HG02970 (cell line): ENCODE results near the gene UBXN10.

Source experiments
- ATAC-seq: cut with Tn5 transposase; IDR thresholded peaks from one replicate; pipeline ENCODE4 v1.9.1; 2021; ENCODE audit warnings: mild to moderate bottlenecking, moderate library complexity, moderate number of reproducible peaks; ENCODE audit not compliant: unreplicated experiment, low FRiP score

The UBXN10 gene

DNA sequence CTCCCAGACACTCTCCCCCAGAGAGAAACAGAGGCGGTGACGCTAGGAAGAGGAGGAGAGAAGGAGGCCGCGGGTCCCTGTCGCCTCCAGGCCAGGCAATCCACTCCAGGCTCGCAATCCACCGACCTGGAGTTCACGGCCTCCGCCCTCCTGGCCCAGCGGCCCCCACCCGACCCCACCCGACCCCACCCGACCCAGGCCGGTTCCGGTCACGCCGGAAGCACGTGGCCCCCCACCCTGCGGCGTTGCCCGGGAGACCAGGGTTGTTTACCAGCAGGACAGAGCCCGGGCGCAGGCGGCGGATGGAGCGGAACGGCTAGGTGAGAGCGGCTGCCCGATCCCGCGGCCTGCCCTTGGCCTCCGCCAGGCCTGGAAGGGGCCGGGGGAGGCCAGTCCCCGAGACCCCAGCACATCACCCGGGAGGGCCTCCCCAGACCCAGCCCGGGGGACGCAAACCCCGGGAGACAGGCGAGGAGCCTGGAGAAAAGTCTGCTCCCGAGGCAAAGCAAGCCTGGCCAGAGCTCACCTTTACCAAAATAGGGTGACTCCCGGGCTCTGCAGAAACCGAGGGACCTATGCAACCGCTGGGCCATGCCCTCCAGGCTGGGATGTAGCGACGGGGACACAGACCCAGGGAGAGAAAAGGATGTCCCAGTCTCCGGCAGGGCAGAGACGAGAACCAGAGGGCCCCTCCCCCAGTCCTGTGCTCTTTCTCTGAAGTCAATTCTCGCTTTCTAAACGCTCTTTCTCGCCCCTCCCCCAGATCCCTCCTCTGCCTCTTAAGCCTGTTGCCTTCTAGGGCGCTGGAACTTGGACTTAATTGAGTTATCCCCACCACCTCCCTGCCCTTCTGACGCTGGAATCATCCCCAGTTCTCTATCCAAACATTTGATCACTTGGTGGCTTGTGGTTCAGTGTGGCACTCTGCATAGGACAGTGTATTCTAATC, at the start of gene UBXN10, which contains the start of gene PLA2G2C:
UBXN10 (plus strand) TSS at position 263 of the 949 bp plus-strand sequence. CDS start 4,466 bp downstream, outside the sequence.
PLA2G2C (minus strand) TSS at position 685 of the 949 bp plus-strand sequence. CDS start 9,155 bp downstream, outside the sequence.
- no peak for ATAC-seq

- ATAC-seq = no peak
Observed at GRCh38 chr1:20136249-20136648, 49.6 kb upstream of the UBXN10 start.

GRCh38 chr1:20137055-20137454, 48.8 kb upstream of the UBXN10 start:
- no peak for ATAC-seq

DNA sequence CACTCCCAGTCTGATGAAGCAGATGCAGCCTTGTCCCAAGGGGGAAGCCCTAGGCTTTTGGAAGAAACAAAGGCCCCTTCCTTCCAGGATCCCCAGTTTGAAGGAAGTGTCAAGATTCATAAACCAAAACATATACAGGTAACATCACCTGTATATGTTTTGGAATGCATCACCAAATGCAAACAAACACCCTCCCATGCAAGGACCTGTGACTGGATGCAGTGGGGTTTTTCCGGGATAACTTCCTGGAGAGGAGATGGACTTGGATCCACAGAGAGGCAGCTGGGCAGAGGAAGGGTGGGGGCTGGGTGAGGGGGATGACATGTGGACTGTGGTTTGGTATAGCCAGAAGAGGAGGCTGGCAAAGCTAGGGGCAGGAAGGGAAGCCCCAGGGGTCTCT, 48.3 kb upstream of the UBXN10 start:
- no peak for ATAC-seq

DNA sequence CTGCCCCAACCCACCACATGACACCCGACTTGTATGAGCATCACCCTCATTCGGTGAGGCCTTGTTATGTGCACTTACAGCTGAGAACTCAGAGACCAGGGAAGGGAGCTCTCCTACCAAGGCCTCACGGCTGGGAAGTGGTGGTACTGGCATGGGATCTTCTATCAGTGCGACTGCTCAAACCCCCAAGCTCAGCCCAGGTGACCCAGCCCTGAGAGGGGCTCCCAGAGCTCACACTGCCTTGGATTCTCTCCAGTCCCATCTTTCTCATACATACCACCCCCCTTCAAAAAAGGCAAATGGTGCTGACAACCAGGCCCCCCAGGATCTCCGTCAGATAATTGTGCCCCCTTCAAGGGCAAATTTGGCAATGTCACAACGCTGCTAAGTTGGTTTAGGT, 47.5 kb upstream of the UBXN10 start:
- no peak for ATAC-seq

DNA sequence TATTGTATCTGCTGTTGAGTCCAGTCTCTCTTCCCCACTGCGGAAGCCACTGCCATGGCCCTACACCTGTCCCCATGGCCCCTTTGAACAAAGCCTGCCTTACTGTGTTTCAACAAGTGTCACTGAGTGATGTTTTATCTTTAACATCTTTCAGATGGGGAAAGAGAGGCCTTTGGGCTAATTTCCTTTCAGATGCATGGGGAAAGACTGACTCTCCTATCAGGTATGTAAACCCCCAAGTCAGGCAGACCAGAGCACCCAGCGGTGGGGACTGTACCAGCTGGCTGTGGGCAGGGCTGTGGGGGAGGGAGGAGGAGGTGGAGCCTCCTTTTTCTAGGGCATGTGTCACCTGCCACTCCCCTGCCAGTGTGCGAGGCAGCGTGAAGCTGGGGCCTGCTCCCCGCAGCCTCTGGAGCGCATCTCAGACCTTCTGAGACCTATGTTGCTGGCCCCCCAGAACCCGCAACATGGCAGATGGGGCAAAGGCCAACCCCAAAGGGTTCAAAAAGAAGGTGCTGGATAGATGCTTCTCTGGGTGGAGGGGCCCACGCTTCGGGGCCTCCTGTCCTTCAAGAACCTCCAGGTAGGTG, 46.8 kb upstream of the UBXN10 start, which contains the start of gene PLA2G2F:
PLA2G2F (plus strand) TSS at position 363 of the 590 bp plus-strand sequence; CDS start at position 468, 105 bp downstream.
- ATAC-seq = no peak

DNA sequence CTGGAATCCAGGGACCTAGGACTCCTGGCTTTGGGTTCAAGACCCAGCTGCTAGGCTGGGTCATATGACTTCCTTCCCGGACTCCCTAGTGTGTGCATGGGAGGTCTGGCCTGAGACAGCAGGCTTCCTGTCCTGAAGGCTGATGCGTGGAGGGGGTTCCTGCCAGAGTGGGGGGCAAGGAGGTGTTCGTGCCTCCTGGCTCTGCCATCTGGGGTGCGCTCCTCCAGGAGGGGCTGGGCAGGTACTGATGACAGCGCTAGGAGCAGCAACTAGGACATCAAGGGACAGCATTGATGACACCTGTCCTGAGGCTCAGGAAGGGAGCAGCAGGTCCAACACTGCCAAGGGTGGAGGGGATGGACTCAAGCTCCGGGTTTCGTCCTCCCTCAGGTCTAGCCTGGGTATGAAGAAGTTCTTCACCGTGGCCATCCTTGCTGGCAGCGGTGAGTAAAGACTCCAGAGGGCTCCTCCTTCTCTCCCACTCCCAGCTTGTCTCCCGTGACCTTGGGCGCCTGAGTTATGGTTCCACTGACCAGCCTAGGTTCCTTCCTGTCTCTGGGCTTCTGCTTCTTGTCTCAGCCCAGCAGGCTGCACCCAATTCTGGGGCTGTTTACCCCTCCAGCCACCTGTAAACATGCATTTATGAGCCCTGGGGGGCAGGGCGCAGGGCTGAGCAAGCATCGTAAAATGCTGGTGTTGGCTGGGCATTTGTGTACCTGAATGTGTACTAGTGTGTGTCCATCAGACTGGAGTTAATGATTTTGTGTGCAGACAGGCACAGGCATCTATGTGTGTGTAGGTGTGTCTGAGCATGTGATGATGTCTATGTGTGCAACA, 45.9 kb upstream of the UBXN10 start:
- no peak for ATAC-seq

- ATAC-seq = no peak
Observed at GRCh38 chr1:20141001-20141400, 44.9 kb upstream of the UBXN10 start.

DNA sequence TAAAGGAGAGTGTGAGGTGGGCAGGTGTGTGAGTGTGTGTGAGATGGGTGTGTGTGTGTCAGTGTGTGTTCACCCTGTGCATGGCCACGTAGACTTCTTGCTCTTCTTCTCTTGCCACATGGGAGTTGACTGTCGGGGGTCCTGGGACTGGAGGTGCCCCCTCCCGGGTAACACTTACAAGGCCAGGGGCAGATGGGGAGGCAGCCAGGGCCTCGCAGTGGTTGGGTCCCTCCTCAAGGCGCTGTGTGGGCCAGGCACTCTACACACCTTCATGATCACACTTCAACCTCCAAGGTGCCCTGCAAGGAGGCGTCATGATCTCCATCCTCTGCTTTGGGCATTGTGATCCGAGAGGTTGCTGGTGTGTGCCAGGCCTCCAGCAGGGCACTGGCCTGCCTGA, 44.4 kb upstream of the UBXN10 start:
- no peak for ATAC-seq

DNA sequence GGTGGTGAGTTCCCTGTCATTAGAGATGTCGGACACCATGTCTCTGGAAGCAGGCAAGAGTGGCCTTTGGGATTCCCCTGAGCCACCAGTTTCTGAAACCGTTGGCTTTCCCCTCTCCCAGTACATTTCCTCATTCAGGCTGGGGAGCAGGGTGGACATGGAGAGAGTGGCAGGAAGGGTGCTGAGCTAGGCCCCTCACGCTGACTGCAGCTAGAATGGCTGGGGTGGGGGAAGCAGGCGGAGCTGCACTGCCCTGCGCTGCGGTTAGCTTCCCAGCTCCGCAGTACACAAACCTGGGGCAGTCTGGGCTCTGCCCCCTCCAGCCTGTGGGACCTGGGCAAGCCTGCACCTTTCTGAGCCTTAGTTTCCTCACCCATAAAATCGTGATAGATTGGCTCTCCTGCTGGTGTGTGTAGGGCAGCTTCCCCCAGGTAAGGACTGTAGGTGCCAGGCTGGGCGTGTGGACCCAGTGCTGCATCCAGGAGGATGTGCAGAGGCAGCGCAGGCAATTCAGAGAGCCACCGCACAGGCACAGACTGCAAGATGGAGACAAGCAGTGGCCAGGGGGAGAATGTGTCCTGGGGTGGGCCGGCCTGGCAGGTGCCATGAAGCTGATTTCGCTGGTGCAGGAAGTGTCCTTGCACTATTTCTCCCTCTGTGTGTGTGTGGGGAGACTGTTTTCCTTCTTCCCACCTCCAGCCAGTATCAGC, 43.7 kb upstream of the UBXN10 start:
- no peak for ATAC-seq

DNA sequence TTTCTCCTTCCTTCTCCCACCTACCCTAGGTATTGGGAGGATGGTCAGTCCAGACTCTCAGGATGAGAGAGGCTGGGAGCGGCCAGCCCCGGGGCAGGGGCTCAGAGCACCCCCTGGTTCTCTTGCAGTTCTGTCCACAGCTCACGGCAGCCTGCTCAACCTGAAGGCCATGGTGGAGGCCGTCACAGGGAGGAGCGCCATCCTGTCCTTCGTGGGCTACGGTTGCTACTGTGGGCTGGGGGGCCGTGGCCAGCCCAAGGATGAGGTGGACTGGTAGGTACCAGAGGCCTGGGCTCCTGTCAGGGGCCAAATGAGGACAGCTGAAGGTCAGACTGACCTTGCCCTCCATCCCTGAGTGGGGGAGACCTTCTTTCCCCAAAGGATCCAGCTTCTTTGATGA, 42.6 kb upstream of the UBXN10 start:
- no peak for ATAC-seq

- ATAC-seq = no peak
Observed at GRCh38 chr1:20143734-20144565, 41.9 kb upstream of the UBXN10 start.

- no peak for ATAC-seq
Observed at GRCh38 chr1:20147846-20148570, 37.9 kb upstream of the UBXN10 start.

DNA sequence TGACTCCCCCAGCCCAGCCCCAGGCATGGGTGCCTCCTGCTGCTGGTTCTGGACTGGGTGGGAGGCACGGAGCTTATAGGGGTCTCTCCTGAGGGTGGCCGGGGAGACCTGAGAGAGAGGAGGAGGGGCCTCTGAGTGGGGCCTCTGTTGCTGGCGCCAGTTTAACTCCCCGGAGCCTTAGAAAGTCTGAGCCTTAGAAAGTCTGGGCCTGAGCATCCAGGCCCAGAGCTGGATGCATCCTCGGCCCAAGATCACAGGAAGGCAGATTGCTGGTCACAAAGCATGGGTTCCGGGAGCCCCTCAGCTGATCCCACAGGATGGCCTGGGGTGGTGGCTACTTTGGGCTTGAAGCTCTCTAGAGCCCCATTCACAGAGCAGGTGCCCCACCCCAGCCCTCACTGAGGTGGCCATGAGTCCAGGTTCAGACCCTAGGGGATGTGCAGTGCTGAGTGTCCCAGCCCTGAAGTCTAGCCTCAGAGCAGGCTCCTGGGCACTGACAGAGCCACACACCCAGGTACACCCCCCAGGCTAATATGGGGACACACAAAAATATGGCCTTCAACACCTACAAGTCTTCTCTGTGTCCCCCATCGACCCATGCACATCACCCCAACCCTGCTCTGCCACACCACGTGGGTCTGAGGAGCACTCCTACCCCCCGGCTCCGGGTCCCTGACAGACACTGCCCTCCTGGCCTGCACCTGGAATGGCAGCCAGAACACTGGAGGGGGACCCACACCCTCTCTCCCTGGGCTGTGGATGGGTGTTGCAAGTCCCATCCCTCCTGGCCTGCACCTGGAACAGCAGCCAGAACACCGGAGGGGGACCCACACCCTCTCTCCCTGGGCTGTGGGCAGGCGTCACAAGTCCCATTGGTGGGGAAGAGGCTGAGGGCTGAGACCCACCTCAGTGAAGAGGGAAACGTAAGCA, 37.1 kb upstream of the UBXN10 start:
- ATAC-seq = no peak

GRCh38 chr1:20149601-20150325, 36.1 kb upstream of the UBXN10 start:
- no peak for ATAC-seq

DNA sequence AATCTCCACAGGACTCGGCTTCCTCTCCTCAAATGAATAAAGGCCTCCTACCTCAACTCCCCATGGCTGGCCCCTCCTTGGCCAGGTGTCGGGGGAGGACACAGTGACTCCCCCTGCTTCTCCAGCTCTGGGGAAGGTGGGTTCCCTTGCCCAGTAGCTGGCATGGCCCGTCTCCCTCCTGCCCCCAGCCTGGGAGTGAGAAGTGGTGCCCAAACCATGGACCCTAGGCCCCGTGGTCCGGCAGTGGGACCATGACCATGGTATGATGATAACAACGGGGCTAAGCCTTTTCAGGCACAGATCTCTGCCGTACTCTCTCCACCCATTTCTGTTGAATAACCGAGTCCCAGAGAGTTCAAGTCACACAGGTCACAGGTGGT, 35.6 kb upstream of the UBXN10 start:
- ATAC-seq = no peak

GRCh38 chr1:20150969-20151368, 34.9 kb upstream of the UBXN10 start:
- no peak for ATAC-seq
